ENCODE results near the gene CNTROB.
A peak's percentile ranks its signal among the peaks of the same experiment; 100 is the strongest.

CNTROB gene

DNA sequence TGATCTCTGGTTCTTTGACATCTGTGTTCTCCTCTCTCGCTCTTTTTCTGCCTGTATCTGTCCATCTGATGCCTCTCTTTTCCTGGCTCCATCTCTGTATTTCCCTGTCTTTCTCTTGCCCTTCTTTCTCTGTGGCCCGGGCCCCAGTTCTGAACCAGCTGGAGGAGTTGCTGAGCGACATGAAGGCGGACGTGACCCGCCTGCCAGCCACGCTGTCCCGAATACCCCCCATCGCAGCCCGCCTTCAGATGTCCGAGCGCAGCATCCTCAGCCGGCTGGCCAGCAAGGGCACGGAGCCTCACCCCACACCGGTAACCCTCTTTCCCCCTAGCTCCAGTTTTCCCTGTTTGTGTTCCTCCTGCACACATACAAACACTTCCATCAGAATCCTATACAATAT is 21.7 kb upstream of the CNTROB start:
- DNase-seq, result no peak

DNA sequence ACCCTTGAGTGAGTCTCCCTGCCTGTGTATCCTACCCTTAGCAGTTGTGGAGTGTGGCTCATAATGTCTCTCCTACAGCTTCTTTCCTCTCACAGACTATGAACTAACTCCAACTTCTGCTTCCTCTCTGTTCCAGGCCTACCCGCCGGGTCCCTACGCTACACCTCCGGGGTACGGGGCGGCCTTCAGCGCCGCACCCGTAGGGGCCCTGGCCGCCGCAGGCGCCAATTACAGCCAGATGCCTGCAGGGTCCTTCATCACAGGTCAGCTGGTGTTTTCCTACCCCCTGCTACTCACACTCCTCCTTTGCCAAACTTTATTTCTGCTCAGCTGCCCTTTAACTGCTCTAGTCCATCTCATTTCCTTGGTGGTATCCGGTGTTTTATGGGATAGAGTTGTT is 21.3 kb upstream of the CNTROB start:
- DNase-seq, result no peak

DNA sequence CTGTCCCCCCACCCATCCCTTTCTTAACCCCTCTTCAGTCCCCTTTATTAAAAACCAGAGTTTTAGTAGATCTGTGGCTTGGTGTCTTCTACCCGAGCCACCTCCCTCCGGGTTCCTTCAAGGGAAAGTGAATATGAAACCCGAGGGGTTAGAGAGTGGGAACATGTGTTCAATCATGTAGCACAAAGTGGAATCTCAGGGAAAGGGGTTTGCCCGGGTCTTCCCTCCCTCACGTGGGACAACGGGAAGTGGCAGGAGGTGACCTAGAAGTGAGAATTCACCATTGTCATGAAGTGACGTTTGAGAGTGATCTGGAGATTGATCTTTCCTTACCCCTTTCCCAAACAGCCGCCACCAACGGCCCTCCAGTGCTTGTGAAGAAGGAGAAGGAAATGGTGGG is 20.9 kb upstream of the CNTROB start:
- no peak for DNase-seq

DNA sequence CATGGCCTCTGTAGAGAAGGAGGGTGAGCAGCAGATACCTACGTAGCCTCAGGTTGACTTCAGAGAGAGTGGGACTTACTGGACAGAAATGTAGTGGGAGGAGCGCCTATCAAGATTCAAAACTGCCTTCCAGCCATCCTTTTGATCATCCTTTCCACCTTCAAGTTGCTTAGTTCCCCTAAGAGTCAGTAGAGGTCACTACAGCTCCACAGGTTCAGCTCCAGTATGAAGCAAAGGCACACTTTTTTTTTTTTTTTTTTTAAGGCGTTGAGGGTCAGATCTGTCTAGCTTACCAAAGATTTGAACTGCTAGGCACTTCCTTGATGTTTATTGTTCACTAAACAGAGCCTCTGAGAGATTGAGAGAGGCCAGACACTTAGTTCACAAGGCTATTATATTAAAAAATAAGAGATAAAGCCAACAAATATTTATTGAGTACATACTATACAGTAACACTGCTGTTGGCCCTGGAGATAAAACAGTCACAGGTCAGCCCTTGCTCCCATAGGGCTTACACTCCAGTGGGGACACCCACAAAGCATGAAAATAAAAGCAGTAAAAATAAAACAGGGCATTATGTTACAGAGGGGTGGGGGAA is 19.0 kb upstream of the CNTROB start:
- DNase-seq, result peak; percentile 32

DNA sequence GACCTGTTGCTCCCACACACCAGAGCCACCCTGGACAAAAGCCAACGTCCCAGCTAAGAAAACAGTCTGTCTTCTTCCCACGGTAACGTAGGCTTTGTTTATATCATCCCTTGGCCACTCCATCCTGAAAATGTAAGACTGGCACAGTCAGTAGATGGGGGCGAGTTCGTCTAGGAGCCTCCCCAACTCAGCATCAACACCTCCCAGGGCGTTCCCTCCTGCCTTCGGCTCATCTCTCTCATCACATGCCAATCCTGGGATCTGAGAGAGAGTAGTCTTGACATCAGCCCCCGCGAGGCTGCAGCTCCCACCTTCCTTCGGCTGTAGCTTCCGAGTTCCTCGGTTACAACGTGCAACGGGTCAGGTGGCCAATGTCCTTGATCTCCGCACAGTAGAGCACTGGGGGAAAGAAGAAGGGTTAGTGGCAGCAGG is 16.8 kb upstream of the CNTROB start:
- DNase-seq, result no peak

DNA sequence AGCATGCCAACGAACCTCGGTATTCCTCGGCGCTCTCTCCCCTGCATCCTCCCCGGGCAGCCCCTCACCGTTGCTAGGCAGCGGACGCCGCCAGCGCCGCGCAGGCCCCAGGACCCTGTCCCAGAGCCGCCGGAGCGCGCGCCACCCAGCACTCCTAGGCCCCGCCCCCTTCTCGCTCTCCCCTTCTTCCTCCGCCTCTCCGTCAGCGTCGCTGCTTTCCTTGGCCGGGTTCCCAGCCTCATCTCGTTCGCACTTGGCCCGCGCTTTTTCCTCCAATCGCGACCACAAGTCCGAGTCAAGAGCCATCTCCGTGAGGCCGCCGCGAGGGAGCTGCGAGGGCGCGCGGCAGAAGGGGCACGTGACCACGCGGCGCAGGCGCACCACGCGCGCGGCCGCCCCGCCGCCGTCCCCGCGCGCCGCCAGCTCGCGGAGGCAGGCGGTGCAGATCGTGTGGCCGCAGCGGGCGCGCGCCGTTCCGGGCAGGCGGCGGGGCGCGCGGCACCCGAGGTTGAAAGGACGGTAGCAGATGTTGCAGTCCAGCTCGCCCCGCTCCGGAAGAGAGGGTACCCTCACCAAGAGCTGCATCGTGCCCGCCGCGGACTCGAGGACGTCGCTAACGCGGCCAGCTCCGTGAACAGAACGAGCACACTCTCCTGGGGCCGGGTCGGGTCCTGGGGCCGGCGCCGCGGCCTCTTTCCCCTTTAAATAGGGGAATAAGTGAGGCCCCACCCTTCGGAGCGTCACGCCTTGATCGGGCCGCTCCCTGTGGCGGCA is 16.2 kb upstream of the CNTROB start, which contains the start of gene RNF227:
Gene RNF227 (minus strand): TSS at position 679 of the 774 bp plus-strand sequence. CDS start 94 bp downstream, at position 585.
- peak; percentile 68 for DNase-seq

DNA sequence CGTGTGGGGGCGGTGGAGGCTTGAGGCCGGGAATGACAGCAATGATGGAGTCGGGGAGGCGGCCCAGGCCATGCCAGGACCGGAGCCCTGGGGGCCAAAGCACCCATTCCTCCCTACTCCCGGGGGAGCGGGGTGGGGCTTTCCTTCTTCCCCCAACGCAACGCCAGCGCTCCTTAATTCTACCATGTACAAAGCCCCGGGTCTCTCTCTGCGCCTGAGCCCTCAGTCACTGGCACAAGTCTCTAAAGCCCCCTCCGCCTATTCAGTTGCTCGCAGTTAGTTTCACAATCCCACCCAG is 15.7 kb upstream of the CNTROB start:
- DNase-seq, result no peak

DNA sequence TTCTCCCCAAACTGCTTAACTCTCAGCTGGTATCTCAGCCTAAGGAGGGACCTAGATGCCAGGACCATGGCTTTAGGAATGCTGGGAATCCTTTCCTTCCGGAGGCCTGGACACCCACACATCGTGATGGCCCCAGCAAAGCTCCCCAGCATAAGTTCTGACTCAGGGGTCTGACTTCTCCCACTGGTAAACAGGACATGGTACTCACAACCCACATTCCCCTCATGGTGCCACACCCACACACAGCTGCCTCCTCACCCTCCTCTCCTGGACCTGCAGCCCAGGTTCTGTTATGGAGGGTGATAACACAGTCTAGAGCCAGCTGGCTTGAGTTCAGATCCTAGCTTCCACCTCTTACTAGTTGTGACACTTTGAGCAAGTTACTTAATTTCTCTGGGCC is 15.2 kb upstream of the CNTROB start:
- no peak for DNase-seq

DNA sequence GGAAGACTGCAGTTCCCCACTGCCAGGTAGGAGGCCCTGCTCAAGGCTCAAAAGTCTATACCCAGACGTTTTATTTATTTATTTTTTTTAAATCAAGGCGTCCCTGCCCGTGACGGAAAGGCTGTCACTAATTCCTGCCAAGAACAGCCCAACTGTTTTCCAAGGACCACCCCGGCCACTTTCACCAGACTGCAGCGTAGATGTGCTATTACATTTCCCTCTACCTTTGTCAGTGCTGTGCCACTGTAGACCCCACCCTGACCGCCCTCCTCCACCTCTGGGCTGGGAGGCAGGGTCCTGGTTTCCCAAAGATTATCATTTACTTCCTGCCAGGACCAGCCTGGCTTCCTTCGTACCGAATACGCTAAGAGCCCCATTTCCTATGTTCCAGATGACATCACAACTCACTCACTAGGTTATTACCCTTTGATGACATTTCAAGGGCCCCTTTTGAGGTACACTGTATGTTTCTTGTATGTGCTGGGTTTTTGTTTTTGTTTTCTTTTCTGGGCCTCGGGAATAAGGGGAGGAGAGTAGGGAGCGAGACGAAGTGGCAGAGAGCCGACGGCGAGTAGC is 9.6 kb upstream of the CNTROB start:
- no peak for DNase-seq

DNA sequence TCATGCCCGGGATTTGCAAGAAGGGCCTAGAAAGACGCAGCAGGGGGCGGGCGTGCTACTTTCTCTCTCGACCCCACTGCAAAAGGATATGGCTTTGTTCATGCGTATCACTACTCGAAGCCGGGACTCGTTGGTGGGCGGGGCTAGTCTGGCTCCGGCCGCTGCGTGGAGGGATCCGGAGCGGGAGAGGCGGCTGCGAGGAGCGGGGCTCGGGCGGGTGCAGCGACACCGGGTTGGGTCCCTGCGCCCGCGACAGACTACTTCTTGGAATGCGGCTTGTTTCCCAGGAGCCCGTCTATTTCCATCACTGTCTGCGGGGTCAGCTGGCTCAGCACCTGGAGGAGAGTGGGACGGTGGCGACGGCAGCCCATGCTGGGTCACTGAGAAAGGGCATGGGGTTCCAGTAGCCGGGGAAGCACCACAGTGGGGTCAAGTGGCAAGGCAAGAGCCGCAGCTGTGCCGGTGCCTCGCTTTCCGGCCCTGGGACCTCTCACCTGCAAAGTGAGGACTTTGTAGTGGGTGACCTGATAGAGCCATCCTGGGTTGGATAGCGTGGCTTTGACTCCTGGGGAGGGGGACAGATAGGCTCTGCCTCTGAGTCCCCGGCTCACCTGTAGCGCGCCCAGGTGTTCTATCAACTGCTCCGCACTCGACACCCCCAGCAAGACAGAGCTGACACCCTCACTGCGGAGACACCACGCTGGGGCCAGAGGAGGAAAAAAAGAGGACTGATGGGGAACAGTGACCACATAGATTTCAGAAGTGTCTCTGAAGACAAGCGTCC is 9.0 kb upstream of the CNTROB start:
- peak; percentile 24 for DNase-seq

DNA sequence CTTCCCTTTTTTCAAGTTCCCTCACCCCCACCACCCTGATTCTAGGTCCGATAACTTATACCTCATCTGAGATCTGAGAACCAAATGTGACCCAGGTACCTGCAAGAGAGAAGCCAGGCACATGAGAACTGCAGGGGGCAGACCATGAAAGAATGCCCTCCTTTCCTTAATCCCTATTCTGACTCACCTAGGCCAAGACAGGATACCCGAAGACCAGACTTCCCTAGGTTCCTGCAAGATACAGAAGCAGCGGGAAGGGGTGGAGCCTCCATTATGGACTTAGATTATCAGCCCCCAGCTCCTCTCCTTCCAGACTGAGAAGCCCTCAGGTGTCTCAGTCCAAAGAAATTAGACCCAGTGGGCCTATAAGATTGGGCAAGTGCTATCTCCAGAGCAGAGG is 4.4 kb upstream of the CNTROB start:
- no peak for DNase-seq

DNA sequence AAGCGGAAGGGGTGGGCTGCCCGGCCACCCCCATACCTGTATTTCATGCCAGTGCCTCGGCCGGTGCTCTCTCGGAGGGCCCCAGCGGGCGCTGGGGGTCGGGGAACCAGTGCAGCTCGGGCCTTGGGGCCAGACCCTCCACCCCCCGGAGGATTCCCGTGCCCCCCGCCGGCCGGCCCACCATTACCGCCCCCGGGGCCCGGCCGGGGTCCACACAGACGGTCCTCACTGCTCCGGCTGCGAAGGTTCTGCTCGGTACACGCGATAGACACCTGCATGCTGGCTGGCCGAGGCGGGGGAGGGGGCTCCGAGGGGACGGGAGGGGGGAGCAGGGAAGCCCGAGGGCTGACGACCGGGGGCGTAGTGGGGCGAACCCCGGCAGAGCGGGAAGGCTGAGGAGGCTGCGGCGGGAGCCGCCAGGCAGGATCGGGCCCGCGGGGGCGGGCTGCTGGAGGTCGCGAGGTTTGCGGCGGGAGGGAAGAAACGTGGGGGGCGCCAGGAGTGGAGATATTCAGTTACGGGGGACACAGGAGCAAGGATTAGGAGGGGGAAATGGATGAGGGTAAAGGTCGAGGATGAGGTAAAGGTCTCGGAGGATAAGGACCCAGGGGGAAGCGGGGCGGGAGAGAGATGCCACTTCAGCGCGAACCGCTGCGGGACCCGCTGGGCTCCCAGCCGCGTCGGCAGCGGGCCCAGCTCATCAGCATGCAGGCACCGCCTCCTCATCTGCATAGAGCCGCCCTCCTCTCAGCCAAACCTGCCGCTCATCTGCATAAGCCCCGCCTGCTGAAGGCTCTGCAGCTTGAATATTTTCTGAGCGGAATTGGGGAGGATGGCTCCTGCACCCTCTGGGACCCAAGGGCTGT is 2.6 kb upstream of the CNTROB start, which contains the start of gene KCNAB3:
Gene KCNAB3 (minus strand): TSS at position 699 of the 866 bp plus-strand sequence. CDS start 421 bp downstream, at position 278.
- peak; percentile 5 for DNase-seq

DNA sequence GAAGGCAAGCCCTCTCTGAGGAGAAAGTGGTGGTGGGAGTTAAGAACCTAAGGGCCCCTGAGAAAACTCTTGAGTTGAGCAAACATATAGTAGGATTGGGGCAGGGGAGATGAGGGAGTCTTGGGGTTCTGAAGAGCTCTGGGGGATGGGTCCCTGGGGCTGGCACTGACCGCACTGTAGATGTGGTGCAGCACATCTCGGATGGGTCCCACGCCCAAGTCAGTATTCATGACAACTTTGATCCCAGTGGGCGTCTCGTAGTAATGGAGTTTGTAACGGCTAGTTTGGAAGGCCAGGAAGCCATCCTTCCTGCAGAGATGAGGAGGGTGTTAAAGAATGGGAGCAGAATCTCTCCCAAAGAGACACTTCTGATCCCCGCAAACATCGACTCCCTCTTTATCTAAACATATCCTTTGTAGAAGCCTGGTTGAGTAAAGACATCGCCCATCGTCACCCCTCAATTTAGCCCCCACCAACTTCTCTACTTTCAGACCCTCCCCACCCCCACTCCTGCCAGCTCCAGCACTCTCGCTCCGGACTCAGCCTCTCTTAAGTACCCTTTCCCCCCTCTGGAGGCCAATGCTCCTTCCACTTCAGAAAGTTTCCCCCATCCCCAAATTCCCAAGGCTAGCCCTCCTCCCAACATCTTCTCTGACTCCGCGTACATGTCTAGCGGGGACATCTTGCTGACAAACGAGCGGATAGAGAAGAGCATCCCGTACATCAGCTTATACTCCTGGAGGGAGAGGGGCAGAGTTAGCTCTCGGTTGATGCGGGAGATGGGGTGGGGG is 970 bp upstream of the CNTROB start:
- no peak for DNase-seq

DNA sequence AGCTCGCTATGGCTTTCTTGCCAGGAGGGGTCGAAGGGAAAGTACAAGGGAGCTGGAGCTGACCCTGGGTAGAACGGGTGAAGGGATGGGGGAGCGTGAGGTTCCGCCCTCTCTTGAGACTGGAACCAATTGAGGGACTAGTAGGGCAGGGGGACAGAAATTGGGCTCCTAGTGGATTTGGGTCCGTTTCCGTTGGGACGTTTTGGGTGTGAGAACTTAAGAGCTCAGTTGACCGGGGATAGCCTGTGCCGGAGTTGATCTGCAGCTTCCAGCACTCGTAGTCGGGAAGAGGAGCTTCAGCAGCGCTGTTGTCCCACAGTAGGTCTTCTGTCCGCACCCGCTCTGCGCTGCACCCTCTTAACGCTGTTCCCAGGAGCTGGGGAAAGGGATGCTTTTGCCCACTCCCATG is 481 bp downstream of the CNTROB start:
- no peak for DNase-seq

DNA sequence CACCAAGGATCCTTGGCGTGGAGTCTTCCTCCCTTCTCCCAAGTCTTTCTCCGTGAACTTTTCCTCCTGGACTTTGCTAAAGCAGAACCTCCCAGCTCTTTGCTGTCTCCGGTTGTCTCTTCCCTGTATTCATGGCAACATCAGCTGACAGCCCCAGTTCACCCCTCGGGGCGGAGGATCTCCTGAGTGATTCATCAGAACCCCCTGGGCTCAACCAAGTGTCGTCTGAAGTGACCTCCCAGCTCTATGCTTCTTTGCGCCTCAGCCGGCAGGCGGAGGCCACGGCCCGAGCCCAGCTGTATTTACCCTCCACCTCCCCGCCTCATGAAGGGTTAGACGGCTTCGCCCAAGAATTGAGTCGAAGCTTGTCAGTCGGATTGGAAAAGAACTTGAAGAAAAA is 943 bp downstream of the CNTROB start:
- DNase-seq, result no peak

DNA sequence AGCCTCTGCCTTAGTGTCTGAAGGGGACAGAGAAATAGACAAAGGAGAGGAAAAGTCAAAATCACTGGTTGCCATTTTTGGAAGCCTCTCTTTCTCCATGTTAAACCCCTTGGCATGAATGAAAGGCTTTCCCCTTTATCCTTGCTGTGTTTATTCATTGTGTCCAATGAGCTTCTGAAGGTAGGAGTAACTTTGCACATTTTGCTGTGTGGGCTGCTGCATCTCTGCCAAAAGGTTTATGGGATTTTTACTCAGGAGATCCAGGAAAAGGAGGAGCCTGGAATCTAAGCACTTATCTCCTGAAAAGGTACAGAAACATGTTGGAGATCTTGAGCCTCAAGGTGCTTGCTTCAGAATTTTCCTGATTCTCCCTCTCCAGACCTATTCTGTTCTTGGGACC is 3.9 kb downstream of the CNTROB start:
- no peak for DNase-seq

DNA sequence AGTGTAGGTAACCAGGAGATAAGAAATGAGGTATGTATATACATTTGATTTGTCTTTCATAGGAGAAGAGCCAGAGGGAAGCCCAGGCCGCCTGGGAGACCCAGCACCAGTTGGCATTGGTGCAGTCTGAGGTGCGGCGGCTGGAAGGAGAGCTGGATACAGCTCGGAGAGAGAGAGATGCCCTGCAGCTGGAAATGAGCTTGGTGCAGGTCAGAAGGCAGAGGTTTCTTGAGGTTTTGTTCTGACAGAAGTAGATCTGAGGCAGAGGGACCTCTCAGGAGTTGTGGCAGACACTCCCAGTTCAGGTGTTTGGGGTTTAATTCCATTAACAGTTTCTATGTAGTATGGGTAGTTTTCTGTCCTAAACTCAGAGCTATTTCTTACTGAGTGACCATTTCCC is 8.0 kb downstream of the CNTROB start:
- DNase-seq, result no peak

DNA sequence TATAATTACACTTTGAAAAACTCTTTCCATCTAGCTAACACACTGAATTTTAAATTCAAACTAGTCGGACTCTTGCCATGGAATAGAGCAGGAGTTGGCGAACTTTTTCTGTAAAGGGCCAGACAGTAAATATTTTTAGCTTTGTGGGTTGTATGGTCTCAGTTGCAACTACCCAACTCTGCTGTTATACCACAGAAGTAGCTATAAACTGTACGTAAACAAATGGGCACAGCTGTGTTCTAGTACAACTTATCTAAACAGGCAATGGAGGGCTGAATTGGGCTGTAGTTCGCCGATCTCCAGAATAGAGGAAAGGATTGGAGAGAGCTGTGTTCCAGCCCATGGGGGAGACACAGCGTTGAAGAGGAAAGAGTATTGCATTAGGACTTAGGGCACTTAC is 8.7 kb downstream of the CNTROB start:
- DNase-seq, result no peak

DNA sequence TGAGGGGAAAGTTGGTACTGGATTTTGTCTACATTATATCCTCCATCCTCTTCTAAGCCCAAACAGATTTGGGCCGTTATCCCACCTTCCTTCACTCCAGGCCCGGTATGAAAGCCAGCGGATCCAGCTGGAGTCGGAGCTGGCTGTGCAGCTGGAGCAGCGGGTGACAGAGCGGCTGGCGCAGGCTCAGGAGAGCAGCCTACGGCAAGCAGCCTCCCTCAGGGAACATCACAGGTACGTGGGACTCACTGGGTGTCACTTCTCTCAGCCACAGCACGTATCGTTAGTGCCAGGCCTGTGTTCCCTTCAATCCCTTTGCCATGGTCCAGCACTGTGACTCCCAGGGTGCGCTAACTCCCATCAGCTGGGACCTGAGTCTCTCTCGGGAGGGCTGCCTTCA is 11.3 kb downstream of the CNTROB start:
- DNase-seq, result no peak

DNA sequence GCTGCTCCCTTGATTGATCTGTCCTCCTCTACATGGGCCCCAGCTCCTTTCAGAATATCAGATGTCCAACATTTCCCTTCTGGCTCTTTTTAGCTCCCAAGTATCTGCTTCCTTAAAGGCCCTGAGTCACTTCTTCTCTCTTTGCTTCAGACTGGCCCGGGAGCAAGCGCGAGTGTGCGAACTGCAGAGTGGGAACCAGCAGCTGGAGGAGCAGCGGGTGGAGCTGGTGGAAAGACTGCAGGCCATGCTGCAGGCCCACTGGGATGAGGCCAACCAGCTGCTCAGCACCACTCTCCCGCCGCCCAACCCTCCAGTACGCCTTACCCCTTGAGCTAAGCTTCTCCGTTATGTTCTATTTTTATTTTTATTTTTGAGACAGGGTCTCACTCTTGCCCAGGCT is 12.3 kb downstream of the CNTROB start:
- DNase-seq, result no peak

DNA sequence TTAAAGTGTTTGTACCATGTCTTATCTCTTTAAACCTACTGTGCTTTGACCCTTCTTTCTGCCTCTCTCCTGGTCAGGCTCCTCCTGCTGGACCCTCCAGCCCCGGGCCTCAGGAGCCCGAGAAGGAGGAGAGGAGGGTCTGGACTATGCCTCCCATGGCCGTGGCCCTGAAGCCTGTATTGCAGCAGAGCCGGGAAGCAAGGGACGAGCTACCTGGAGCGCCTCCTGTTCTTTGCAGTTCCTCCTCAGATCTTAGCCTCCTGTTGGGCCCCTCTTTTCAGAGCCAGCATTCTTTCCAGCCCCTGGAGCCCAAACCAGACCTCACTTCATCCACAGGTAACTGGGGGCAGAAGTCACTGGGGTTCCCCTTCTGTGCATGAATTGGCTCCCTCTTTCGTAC is 13.6 kb downstream of the CNTROB start:
- DNase-seq, result no peak

DNA sequence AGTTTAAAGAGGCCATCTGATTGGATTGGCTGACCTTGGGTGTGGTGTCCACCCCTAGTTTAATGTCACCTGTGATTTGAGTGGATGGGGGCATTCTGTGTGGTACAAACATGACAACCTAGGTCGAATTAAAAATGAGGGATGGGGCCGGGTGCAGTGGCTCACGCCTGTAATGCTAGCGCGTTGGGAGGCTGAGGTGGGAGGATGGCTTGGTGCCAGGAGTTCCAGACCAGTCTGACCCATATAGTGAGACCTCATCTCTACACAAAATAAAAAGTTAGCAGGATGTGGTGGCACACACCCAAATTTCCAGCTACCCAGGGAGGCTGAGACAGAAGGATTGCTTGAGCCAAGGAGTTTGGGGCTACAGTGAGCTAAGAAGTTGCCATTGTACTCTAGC is 14.4 kb downstream of the CNTROB start:
- no peak for DNase-seq
